ENCODE results near the gene LSAMP. TPM values are rescaled to one million over a fixed set of nuclear protein-coding genes. Genes with fewer than 3 reads are reported as not detected.
A peak's percentile ranks its signal among the peaks of the same experiment; 100 is the strongest.
"Not testable (repeated sequence)": the region's sequence is repeated elsewhere in the genome, so short reads cannot be mapped to it uniquely, and the experiment has no call there.

LSAMP gene
- total RNA-seq, 1 experiment from 2014 or later: not detected

GRCh38 chr3:116211901-116212300, 233.4 kb downstream of the LSAMP start:
- no peak for TF ChIP-seq EZH2 (IDR thresholded peaks at IDR 0.05; ENCODE audit: low read depth)
- TF ChIP-seq, protein P1, sequence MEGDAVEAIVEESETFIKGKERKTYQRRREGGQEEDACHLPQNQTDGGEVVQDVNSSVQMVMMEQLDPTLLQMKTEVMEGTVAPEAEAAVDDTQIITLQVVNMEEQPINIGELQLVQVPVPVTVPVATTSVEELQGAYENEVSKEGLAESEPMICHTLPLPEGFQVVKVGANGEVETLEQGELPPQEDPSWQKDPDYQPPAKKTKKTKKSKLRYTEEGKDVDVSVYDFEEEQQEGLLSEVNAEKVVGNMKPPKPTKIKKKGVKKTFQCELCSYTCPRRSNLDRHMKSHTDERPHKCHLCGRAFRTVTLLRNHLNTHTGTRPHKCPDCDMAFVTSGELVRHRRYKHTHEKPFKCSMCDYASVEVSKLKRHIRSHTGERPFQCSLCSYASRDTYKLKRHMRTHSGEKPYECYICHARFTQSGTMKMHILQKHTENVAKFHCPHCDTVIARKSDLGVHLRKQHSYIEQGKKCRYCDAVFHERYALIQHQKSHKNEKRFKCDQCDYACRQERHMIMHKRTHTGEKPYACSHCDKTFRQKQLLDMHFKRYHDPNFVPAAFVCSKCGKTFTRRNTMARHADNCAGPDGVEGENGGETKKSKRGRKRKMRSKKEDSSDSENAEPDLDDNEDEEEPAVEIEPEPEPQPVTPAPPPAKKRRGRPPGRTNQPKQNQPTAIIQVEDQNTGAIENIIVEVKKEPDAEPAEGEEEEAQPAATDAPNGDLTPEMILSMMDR (conservative IDR thresholded peaks at IDR 0.05): no peak
- H2AFZ ChIP-seq: no peak overlapping the region
- H3K79me2 ChIP-seq (ENCODE audit: low read depth): no peaks in the 10 kb centered on the region
- no peaks in the 10 kb centered on the region for H3K4me1 ChIP-seq (replicated peaks; ENCODE audit: insufficient read depth)
- intact Hi-C loops (cut with micrococcal nuclease; ENCODE audit: unreplicated experiment): no loop called here
- H3K9me3 ChIP-seq (ENCODE audit: insufficient read depth, low read depth): no peaks in the 10 kb centered on the region
- BruUV-seq (replicated peaks): no TSS peak
- no peaks in the 10 kb centered on the region for H4K20me1 ChIP-seq (ENCODE audit: insufficient read depth)
- no peaks in the 10 kb centered on the region for H3F3A ChIP-seq (ENCODE audit: insufficient read depth, low read depth)
- no peak overlapping the region for H3K4me3 ChIP-seq
- H3K36me3 ChIP-seq (ENCODE audit: low read depth): no peaks in the 10 kb centered on the region
- no peak overlapping the region for H3K27ac ChIP-seq
- H3K4me2 ChIP-seq: no peak overlapping the region
- H3K27me3 ChIP-seq (ENCODE audit: insufficient read depth, low read depth): no peaks in the 10 kb centered on the region
- no peaks in the 10 kb centered on the region for H3K9me2 ChIP-seq (ENCODE audit: insufficient read depth)
- no peak for DNase-seq
- POLR2A ChIA-PET (ENCODE audit: unreplicated experiment): no interaction called here
- CTCF ChIA-PET: interaction anchor here (0.6 kb wide), 1 partner anchor 1561 kb away, joined by 12 read pairs; no protein-coding TSS in a partner anchor

DNA sequence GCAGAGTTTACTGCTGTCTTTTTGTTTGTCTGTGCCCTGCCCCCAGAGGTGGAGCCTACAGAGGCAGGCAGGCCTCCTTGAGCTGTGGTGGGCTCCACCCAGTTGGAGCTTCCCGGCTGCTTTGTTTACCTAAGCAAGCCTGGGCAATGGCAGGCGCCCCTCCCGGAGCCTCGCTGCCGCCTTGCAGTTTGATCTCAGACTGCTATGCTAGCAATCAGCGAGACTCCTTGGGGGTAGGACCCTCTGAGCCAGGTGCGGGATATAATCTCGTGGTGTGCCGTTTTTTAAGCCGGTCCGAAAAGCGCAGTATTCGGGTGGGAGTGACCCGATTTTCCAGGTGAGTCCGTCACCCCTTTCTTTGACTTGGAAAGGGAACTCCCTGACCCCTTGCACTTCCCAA, 236.5 kb downstream of the LSAMP start:
- H3K4me1 ChIP-seq (replicated peaks; ENCODE audit: insufficient read depth); H3K27me3 ChIP-seq (ENCODE audit: insufficient read depth, low read depth); H3K79me2 ChIP-seq (ENCODE audit: low read depth); H3K27ac ChIP-seq; H3F3A ChIP-seq (ENCODE audit: insufficient read depth, low read depth); BruUV-seq (replicated peaks); H2AFZ ChIP-seq; intact Hi-C loops (cut with micrococcal nuclease; ENCODE audit: unreplicated experiment); CTCF ChIA-PET; POLR2A ChIA-PET (ENCODE audit: unreplicated experiment); H3K4me3 ChIP-seq; H3K4me2 ChIP-seq; H3K36me3 ChIP-seq (ENCODE audit: low read depth); H3K9me3 ChIP-seq (ENCODE audit: insufficient read depth, low read depth); H4K20me1 ChIP-seq (ENCODE audit: insufficient read depth); H3K9me2 ChIP-seq (ENCODE audit: insufficient read depth): not testable (repeated sequence)
- peak in 1 of 2 experiments; percentile 13 for DNase-seq

DNA sequence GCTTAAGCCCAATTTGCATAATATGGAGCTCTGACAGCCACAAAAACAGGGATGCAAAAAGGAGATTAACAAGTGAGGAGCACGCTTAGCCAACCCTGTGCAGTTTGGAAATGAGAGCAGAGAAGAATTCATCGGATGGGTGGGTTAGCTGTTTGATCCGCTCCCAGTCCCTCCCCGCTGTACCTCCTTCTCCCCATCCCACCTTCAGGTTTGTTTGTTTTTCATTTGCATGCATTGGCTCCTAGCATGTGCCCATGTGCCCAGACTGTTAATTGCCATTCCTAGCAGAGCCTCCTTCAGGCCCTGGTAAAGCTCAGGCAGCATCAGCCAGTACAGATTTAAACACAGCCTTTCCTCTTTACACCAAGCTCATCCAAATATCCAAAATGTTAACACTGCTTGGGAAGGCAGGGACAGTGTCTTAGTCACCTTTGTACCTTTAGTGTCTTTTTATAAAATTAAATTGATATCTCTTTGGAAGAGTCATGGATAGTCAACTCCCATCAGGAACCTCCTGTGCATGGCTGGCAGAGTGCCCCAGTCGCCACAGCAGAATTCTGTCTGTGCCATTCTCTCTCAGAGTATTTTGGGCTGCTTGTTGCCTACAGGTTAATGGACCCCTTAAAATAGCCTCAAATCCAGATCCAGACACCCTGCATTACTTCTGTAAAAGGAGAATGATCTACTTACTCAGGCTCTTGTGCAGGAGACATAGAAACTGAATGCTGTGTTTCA, 244.2 kb downstream of the LSAMP start:
- intact Hi-C loops (cut with micrococcal nuclease; ENCODE audit: unreplicated experiment): no loop called here
- H3K4me2 ChIP-seq: no peak overlapping the region
- H3F3A ChIP-seq (ENCODE audit: insufficient read depth, low read depth): no peaks in the 10 kb centered on the region
- no peaks in the 10 kb centered on the region for H3K79me2 ChIP-seq (ENCODE audit: low read depth)
- H3K27ac ChIP-seq: no peak overlapping the region
- H3K36me3 ChIP-seq (ENCODE audit: low read depth): no peaks in the 10 kb centered on the region
- H3K9me2 ChIP-seq (ENCODE audit: insufficient read depth): no peaks in the 10 kb centered on the region
- ChIA-PET CTCF (no interaction called here), POLR2A (ENCODE audit: unreplicated experiment) (no interaction called here)
- BruUV-seq (replicated peaks): no TSS peak
- H3K9me3 ChIP-seq (ENCODE audit: insufficient read depth, low read depth): no peaks in the 10 kb centered on the region
- no peak for DNase-seq
- H2AFZ ChIP-seq: no peak overlapping the region
- TF ChIP-seq, protein P1 (conservative IDR thresholded peaks at IDR 0.05): no peak
- TF ChIP-seq EZH2 (IDR thresholded peaks at IDR 0.05; ENCODE audit: low read depth): no peak
- no peaks in the 10 kb centered on the region for H4K20me1 ChIP-seq (ENCODE audit: insufficient read depth)
- no peaks in the 10 kb centered on the region for H3K27me3 ChIP-seq (ENCODE audit: insufficient read depth, low read depth)
- no peak overlapping the region for H3K4me3 ChIP-seq
- H3K4me1 ChIP-seq (replicated peaks; ENCODE audit: insufficient read depth): no peaks in the 10 kb centered on the region

GRCh38 chr3:116199063-116199462, 246.2 kb downstream of the LSAMP start:
- no peak overlapping the region for H3K4me2 ChIP-seq
- BruUV-seq (replicated peaks): no TSS peak
- no peaks in the 10 kb centered on the region for H3K9me3 ChIP-seq (ENCODE audit: insufficient read depth, low read depth)
- no peak overlapping the region for H3K4me3 ChIP-seq
- no peaks in the 10 kb centered on the region for H3K9me2 ChIP-seq (ENCODE audit: insufficient read depth)
- no peak overlapping the region for H3K27ac ChIP-seq
- TF ChIP-seq EZH2 (IDR thresholded peaks at IDR 0.05; ENCODE audit: low read depth): no peak
- TF ChIP-seq, protein P1 (conservative IDR thresholded peaks at IDR 0.05): no peak
- intact Hi-C loops (cut with micrococcal nuclease; ENCODE audit: unreplicated experiment): no loop called here
- H2AFZ ChIP-seq: no peak overlapping the region
- POLR2A ChIA-PET (ENCODE audit: unreplicated experiment): no interaction called here
- CTCF ChIA-PET: interaction anchor here (0.6 kb wide), 1 partner anchor 141 kb away, joined by 3 read pairs; no protein-coding TSS in a partner anchor
- H3K79me2 ChIP-seq (ENCODE audit: low read depth): no peaks in the 10 kb centered on the region
- no peaks in the 10 kb centered on the region for H4K20me1 ChIP-seq (ENCODE audit: insufficient read depth)
- no peaks in the 10 kb centered on the region for H3F3A ChIP-seq (ENCODE audit: insufficient read depth, low read depth)
- DNase-seq: no peak
- no peaks in the 10 kb centered on the region for H3K36me3 ChIP-seq (ENCODE audit: low read depth)
- H3K27me3 ChIP-seq (ENCODE audit: insufficient read depth, low read depth): no peaks in the 10 kb centered on the region
- no peaks in the 10 kb centered on the region for H3K4me1 ChIP-seq (replicated peaks; ENCODE audit: insufficient read depth)

Measured in PC-9 (cell line).